ENCODE results near the gene EPB41L2.

DNA sequence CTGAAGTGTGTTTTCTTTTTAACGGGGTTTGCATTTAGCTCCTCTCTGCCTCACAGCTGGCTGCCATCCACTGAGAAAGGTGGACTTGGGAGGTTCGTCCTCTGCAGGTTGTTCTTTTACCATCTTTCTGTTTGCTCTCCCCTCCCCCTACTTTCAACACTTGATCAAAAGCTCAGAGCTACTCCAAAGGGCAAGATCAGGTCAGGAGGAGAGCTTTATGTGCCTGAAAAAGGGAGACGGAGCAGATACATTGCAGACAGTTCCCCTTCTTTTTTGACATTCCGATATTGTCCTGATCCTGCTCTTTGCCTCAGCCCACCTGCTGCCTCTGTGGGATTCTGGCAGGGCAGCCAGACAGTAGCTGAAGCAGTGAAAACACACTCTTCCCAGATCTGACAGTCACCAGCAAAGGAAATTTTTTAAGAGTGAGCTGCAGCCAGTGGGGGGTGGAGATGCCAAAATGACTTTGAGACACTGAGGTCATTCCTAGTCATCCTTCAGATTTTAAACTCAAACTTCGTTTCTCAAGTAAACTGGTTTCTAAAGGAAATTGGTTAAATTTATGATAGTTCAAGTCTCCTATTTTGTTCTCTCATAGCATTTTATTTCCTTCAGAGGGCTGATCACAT is 209.4 kb downstream of the EPB41L2 start:
- TF ChIP-seq POLR2A (IDR thresholded peaks at IDR 0.05), result no peak
- TF ChIP-seq, protein P1, sequence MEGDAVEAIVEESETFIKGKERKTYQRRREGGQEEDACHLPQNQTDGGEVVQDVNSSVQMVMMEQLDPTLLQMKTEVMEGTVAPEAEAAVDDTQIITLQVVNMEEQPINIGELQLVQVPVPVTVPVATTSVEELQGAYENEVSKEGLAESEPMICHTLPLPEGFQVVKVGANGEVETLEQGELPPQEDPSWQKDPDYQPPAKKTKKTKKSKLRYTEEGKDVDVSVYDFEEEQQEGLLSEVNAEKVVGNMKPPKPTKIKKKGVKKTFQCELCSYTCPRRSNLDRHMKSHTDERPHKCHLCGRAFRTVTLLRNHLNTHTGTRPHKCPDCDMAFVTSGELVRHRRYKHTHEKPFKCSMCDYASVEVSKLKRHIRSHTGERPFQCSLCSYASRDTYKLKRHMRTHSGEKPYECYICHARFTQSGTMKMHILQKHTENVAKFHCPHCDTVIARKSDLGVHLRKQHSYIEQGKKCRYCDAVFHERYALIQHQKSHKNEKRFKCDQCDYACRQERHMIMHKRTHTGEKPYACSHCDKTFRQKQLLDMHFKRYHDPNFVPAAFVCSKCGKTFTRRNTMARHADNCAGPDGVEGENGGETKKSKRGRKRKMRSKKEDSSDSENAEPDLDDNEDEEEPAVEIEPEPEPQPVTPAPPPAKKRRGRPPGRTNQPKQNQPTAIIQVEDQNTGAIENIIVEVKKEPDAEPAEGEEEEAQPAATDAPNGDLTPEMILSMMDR (IDR thresholded peaks at IDR 0.05), result no peak
- TF ChIP-seq EP300 (IDR thresholded peaks at IDR 0.05), result no peak
